Measurements from ENCODE around the gene HENMT1. TPM values are rescaled to one million over a fixed set of nuclear protein-coding genes. Genes with fewer than 3 reads are reported as not detected.
A peak's percentile ranks its signal among the peaks of the same experiment; 100 is the strongest.

The HENMT1 gene
- total RNA-seq, 6 experiments from 2014 or later: 0.18 to 1.2 (median 0.70) TPM

- no peaks in the 10 kb centered on the region for H3K4me1 ChIP-seq
- 64% methylated on average over 3 of the region's 3 CpGs for WGBS (ENCODE audit: insufficient coverage, low coverage, low lambda C conversion rate, missing lambda C conversion rate)
- TF ChIP-seq POLR2A (IDR thresholded peaks at IDR 0.05): no peak
- TF ChIP-seq, protein P1, sequence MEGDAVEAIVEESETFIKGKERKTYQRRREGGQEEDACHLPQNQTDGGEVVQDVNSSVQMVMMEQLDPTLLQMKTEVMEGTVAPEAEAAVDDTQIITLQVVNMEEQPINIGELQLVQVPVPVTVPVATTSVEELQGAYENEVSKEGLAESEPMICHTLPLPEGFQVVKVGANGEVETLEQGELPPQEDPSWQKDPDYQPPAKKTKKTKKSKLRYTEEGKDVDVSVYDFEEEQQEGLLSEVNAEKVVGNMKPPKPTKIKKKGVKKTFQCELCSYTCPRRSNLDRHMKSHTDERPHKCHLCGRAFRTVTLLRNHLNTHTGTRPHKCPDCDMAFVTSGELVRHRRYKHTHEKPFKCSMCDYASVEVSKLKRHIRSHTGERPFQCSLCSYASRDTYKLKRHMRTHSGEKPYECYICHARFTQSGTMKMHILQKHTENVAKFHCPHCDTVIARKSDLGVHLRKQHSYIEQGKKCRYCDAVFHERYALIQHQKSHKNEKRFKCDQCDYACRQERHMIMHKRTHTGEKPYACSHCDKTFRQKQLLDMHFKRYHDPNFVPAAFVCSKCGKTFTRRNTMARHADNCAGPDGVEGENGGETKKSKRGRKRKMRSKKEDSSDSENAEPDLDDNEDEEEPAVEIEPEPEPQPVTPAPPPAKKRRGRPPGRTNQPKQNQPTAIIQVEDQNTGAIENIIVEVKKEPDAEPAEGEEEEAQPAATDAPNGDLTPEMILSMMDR (IDR thresholded peaks at IDR 0.05): no peak
- H3K27ac ChIP-seq: no peak overlapping the region
- DNase-seq (no peak), ATAC-seq (no peak)
- H3K36me3 ChIP-seq: no peaks in the 10 kb centered on the region
- intact Hi-C loops (cut with DNase I): no loop called here
- H3K27me3 ChIP-seq: no peaks in the 10 kb centered on the region
- H3K9me3 ChIP-seq: no peaks in the 10 kb centered on the region
- H3K4me3 ChIP-seq: no peak overlapping the region
Measured at GRCh38 chr1:108627951-108628350, 32.9 kb downstream of the HENMT1 start.

GRCh38 chr1:108627256-108627655, 33.6 kb downstream of the HENMT1 start:
- H3K27me3 ChIP-seq: no peaks in the 10 kb centered on the region
- DNase-seq (no peak), ATAC-seq (no peak)
- no peak overlapping the region for H3K27ac ChIP-seq
- no peaks in the 10 kb centered on the region for H3K9me3 ChIP-seq
- intact Hi-C loops (cut with DNase I): no loop called here
- TF ChIP-seq, protein P1 (IDR thresholded peaks at IDR 0.05): no peak
- TF ChIP-seq POLR2A (IDR thresholded peaks at IDR 0.05): no peak
- no peak overlapping the region for H3K4me3 ChIP-seq
- no peaks in the 10 kb centered on the region for H3K36me3 ChIP-seq
- WGBS (ENCODE audit: insufficient coverage, low coverage, low lambda C conversion rate, missing lambda C conversion rate): 55% methylated on average over 1 of the region's 1 CpG
- H3K4me1 ChIP-seq: no peaks in the 10 kb centered on the region

- H3K4me1 ChIP-seq: no peaks in the 10 kb centered on the region
Measured at GRCh38 chr1:108624069-108624468, 36.8 kb downstream of the HENMT1 start.

GRCh38 chr1:108617724-108618056, 43.2 kb downstream of the HENMT1 start:
- 33% methylated on average over 2 of the region's 2 CpGs for WGBS (ENCODE audit: insufficient coverage, low coverage, low lambda C conversion rate, missing lambda C conversion rate)
- peak in 3 of 4 donors; percentile 15 to 52 (median 25) for ATAC-seq

More at GRCh38 chr1:108624069-108624468, 36.8 kb downstream of the HENMT1 start:
- TF ChIP-seq POLR2A (IDR thresholded peaks at IDR 0.05): no peak
- TF ChIP-seq, protein P1 (IDR thresholded peaks at IDR 0.05): no peak
- no peak for DNase-seq
- no peaks in the 10 kb centered on the region for H3K36me3 ChIP-seq
- ATAC-seq: no peak
- 40% methylated on average over 1 of the region's 1 CpG for WGBS (ENCODE audit: insufficient coverage, low coverage, low lambda C conversion rate, missing lambda C conversion rate)
- intact Hi-C loops (cut with DNase I): no loop called here
- no peak overlapping the region for H3K27ac ChIP-seq
- H3K4me3 ChIP-seq: no peak overlapping the region
- H3K9me3 ChIP-seq: no peaks in the 10 kb centered on the region
- no peaks in the 10 kb centered on the region for H3K27me3 ChIP-seq

More at GRCh38 chr1:108617724-108618056, 43.2 kb downstream of the HENMT1 start:
- H3K4me1 ChIP-seq: no peaks in the 10 kb centered on the region
- no peak for DNase-seq
- H3K27ac ChIP-seq: no peak overlapping the region
- TF ChIP-seq POLR2A (IDR thresholded peaks at IDR 0.05): no peak
- TF ChIP-seq, protein P1 (IDR thresholded peaks at IDR 0.05): no peak
- intact Hi-C loops (cut with DNase I): no loop called here
- no peaks in the 10 kb centered on the region for H3K9me3 ChIP-seq
- no peaks in the 10 kb centered on the region for H3K27me3 ChIP-seq
- peaks cover 0 to 4% (median 1%) of the 10 kb centered on the region in 4 donors for H3K36me3 ChIP-seq
- no peak overlapping the region for H3K4me3 ChIP-seq
